Stomach (tissue), 4 donors: ENCODE measurements around the gene ZNF24.

Experiments used
- CTCF ChIP-seq, 7 experiments: fragments of 450-650 bp in 4 of 7; fragments of 200-600 bp in 3 of 7; sonication (generic) in 3 of 7; IDR thresholded peaks; one replicate each; pipeline ENCODE4 v1.5.1; 2016 to 2019; ENCODE audit warnings: antibody characterized with exemption in 7 of 7, control low read depth in 2 of 7, mild to moderate bottlenecking in 1 of 7
- EP300 ChIP-seq: sonication (generic); formaldehyde crosslinking; IDR thresholded peaks from one replicate; pipeline ENCODE4 v1.6.1; 2017; ENCODE audit warnings: antibody characterized with exemption
- POLR2A ChIP-seq, 4 donors: fragments of 450-650 bp; IDR thresholded peaks; one replicate each; pipeline ENCODE4 v1.6.1; 2016; ENCODE audit warnings: antibody characterized with exemption in 4 of 4, control low read depth in 2 of 4, mild to moderate bottlenecking in 1 of 4, moderate library complexity in 1 of 4
- POLR2AphosphoS5 ChIP-seq, 3 donors: sonication (generic); formaldehyde crosslinking; IDR thresholded peaks; one replicate each; pipeline ENCODE4 v1.6.1; 2016; ENCODE audit warnings: antibody characterized with exemption in 3 of 3

- TF ChIP-seq CTCF (IDR thresholded peaks at IDR 0.05) (no peak), POLR2A (IDR thresholded peaks at IDR 0.05) (no peak), EP300 (no peak), POLR2AphosphoS5 (IDR thresholded peaks at IDR 0.05) (no peak)
These were observed 44.9 kb upstream of the ZNF24 start for GRCh38 chr18:35389095-35389618.
